CD4-positive, alpha-beta T cell treated with Interleukin-4 for 4 hours (primary cell): ENCODE measurements around the gene ADH7.
"Not testable (repeated sequence)": the region's sequence is repeated elsewhere in the genome, so short reads cannot be mapped to it uniquely, and the experiment has no call there.

Experiments
- DNase-seq: peaks from one replicate; pipeline ENCODE4 v3.0.0-alpha.2; 2020

The ADH7 gene

DNA sequence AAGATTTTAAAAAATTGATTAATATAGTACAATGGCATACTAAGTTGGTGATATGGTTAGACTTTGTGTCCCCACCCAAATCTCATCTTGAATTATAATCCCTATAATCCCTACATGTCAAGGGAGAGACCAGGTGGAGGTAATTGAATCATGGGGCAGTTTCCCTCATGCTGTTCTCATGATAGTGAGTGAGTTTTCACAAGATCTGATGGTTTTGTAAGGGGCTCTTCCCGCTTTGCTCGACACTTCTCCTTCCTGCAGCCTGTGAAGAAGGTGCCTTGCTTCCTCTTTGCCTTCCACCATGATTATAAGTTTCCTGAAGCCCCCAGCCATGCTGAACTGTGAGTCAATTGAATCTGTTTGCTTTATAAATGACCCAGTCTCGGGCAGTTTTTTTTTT lies 20.2 kb downstream of the ADH7 start:
- not testable (repeated sequence) for DNase-seq

DNA sequence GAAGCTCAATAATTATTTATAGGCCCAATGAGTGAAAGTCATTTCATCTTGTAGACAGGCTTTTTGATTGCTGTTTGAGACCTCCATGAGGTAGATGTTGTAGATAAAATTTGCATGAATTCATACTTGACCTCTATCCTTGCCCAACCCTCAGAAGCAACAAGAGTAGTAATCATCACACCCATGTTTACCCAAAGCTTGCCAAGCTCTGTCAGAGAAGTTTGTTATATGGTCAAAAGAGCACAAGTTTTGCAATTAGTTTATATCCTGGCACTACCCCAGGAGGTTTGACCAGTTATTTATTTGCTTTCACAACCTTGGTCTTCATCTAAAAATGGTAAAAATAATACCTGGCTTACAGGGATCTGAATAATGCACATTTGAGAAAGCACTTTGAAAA lies 20.7 kb downstream of the ADH7 start:
- no peak for DNase-seq

DNA sequence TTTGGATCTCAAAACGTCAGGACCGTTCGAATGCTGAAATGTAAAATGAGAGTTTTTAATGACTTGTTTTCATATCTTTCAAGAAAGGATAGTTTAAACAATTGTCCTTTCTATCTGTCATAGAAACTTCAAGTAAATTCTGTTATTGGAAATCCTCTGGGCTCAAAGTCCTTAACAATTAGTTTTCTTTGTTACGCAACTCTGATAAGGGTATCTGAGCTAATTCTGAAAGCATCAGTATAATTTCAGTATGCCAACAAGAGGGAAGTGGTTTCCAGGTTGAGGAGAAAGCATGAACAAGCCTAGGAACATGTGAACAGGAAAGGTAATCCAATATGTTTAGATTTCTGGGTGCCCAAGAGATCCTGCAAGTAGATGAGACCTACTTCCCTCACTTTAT lies 22.0 kb downstream of the ADH7 start:
- DNase-seq, result no peak

DNA sequence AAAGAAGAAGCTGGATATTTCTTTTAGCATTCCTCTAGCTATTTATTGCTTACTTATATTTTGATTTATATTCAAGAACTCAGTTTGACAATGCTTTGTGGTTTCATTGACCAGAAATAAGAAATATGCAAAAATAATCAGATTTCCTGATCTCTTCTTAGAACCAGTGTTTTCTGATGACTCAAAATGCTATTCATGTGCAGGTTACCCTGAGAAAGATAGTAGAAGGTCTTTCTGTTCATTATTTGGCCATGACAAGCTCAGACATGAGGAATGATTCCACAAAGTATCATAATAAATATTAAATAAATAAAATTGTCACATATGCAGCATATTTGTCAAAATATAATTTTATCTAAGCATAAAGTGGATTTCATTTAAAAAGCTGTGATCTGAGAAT lies 24.1 kb downstream of the ADH7 start:
- no peak for DNase-seq

DNA sequence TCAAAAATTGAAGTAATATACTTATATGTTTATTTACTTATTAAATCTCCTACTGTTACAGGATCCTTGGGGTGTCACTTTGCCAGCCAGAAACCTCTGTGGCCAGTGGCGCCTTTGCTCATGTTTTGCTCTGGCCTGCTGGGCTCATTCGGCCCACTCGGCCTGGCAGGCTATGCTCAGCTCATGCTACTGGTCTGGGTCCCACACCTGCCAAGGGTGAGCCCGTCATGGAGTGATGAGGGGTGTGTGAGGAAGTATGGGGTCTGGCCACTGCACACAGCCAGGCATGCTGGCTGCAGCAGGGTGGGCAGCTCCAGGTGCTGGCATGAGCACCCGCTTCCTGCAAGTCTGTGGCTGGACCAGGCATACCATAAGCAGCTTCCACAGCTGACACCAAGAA lies 25.1 kb downstream of the ADH7 start:
- DNase-seq, result no peak

DNA sequence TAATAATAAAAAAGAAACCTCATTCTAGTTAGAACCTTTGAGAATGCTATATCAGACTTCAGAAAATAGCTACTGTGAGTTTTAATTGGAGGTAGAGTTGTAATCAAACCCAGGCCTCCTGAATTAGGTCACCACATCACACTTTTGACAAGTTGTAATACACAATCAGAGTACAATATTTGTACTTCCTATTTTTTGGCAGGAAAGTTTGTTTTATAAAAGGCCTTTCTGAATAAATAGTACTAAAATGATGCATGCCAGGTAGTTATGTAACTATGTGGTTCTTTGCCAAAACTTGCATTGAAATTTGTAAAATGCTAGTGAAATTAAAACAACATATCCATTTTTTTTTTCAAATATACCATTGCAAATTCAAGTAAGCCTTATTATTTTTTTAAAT lies 26.8 kb downstream of the ADH7 start:
- DNase-seq, result no peak

DNA sequence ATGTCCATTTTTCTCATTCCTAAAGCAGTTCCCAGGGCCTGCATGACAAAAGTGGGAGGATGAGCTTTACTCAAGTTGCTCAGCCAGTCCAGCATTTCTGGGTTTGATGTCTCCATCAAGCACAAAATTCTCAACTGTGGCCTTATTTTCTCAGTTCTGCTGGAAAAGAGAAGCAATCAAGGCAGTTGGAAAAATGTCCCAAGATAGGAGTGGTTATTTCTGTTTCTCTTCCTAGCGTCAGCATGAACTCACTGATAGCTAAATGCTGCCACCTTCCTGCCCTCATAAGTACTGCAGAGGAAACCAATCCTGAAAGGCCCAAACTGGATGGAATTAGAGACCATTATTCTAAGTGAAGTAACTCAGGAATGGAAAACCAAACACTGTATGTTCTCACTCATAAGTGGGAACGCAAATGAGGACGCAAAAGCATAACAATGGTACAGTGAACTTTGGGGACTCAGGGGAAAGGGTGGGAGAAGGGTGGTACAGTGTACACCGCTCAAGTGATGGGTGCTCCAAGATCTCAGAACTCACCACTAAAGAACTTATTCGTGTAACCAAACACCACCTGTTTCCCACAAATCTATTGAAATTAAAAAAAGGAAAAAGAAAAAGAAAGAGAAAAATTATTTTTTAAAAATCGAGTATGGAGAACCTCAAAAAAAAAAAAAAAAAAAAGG lies 29.6 kb downstream of the ADH7 start:
- DNase-seq, result peak; percentile 64

DNA sequence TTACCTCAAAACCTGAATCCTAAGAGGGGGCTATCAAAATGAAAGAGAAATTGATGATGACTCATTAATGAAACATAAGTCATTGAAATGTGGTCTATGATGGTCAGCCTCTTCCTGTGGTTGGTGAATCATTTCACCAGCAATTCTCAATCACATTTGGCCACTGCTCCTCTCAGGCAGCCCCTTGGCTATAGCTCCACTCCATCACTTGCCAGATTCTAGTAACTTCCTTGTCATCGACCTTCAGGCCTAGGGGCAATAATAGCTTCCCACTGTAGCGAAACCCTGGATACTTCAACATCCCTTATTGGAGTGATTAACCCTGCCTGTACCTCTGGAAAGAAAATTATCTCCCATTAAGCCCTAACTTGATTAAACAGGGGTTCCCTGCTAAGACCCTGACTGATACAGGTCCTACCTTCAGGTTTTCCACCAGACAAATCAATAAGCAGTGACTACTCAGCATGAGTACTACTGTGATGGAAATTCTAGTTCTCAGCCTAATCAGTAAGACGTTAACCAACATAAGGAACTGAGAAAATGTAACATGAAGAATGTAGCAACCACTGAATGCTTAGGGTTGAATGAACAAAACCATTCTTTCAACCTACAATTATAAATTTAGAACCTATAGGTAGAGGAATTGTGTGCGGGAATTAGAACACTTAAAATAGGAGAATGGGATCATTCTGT lies 30.4 kb downstream of the ADH7 start:
- DNase-seq, result no peak

DNA sequence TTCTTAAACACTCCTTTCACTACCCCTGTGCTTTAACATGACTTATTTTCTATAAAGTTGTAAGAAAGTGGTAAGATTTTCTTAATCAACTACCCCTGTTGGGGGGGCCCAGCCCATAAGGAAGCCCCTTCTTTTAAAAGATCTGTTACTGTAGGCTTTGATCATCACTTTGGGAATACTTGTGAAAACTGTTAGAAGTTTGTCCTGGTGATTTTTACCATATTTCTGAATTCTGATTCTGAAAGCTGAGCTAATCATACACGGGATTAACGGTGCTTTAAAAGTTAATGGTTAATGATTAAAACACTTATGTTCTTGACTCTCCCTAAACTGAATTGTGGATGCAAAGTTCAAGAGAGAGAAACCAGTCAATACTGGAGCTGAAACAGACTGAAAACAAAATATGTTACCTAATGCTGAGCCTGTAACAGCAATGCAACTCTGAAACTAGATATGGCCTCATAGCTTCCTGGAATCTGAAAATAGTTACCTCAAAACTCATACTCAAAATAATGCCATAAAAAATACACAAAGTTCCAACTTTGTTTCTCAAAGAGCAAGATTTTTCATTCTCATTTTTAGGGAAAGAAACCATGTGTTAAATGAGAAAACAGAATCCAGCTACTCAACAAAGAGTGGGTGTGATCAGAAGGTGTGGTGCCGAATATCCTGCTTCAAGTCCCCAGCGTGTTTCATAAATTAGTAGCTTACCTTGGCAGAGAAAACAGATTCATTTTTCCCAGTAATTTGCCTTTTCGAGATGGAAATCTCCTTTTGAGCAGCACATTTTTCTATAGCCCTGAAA lies 31.6 kb downstream of the ADH7 start:
- no peak for DNase-seq

DNA sequence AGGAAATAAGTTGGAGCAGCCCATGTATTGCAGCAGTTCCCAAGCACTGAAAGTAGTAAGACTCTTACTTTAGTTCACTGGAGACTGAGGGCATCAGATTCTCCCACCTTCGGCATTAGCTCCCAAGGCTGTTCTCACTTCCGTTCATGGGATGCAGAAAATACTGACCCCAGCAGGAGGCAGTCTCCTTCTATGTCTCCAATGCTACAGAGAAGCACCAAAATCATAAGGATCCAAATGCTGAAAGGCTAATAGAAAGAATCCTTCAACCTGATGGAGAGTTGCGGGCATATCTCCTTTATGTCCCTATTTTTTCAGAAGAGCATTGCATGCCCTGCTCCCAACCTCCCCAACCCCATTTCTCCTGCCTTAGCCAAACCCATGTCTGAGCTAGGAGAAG lies 32.4 kb downstream of the ADH7 start:
- no peak for DNase-seq

DNA sequence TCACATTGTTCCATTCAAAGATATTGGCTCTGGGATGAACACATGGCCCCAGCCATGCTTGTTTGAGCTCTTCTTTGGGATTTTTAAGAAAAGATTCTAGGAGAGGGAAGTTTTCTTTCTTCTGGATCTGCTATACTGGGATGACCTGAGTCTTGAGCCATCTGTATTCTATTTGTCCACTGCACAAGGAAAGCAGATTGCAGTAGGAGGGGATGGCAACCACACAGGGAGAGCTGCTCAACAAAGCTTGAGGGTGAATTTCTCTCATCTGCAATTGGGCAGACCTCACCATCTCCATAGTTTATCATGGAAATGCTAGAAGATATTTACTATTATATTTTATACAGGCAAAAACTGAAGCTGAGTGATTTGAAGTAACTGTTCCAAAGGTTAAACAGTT lies 34.3 kb downstream of the ADH7 start:
- no peak for DNase-seq

DNA sequence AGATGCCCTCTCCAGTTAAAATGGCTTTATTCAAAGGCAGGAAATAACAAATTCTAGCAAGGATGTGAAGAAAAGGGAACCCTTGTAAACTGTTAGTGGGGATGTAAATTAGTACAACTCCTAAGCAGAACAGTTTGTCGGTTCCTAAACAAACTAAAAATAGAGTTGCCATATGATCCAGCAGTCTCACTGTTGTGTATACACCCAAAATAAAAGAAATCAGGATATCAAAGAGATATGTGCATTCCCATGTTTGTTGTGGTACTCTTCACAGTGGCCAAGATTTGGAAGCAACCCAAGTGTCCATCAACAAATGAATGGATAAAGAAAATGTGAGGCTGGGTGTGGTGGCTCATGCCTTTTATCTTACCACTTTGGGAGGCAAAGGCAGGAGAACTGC lies 36.1 kb downstream of the ADH7 start:
- DNase-seq, result no peak

DNA sequence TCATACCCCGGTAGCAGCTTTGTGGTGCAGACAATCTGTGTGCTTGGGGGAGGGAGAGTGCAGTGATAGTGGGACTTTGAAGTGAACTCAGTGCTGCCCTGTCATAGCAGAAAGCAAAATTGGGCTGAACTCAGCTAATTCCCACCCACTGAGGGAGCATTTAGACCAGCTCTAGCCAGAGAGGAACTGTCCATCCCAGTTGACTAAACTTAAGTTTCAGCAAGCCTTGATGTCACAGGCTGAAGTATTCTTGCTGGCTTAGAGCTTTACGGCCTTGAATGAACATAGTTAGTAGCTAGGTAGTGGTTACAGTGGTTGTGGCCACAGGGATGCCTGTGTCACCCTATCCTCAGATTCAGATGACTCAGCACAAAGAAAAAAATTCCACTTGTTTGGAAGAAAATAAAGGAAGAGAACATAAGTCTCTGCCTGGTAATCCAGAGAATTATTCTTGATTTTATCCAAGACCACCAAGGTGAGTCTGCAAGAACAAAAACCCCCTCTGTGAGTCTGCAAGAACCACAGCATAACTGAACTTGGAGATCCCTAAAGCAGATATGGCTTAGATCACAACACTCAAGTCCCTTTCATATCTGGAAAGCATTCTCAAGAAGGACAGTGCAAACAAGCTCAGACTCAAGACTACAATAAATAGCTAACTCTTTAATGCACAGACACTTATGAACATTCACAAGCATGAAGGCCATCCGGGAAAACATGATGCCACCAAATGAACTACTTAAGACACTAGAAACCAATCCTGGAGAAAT lies 39.4 kb downstream of the ADH7 start:
- DNase-seq, result no peak

DNA sequence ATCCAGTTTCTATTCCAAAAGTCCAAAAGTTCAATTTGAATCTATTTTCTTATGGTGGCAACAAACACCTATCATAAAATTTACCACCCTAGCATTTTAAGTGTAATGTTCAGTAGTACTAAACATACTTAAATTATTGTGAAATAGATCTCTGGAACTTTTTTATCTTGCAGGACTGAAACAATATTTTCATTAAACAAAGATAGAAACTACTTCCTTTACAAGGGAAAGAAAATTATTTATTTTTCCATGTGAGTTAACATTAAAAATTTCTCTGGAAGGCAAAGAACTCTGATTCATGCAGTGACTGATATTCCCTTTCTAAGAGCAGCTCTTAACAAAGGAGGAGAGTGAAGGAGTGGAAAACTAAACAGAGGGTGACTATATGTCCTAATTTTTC lies 40.2 kb downstream of the ADH7 start:
- DNase-seq, result no peak

DNA sequence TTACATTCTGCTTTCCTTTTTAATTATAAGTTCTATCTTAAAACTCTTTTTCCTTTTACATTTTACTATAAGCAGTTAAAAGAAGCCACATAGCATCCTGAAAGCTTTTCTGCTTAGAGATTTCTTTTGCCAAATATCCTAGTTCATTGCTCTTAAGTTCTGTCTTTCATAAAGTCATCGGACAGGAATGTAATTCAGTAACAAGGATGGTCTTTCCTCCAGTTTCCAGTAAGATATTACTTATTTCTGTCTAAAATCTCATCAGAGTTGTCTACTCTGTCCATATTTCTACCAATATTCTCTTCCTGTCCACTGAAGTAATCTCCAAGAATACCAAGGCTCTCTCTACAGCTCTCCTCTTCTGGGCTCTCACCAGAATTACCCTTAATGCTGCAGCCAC lies 45.1 kb downstream of the ADH7 start:
- DNase-seq, result no peak

DNA sequence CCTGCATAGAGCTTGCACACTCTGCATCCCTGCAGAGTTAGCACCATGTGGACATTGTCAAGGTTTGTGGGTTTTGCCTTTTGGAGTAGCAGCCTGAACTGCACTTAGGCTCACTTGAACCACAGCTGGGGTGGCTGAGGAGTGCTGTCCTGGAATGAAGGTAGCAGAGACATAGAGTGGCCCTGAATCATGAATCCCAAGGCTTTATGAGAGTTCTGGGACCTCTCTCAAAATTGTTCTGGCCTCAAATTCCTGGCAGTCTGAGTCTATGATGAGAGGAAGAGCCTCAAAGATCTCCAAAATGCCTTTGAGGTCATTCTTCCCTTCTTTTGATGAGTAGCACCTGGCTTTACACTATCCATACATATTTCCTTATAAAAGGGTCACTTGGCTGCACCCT lies 45.5 kb downstream of the ADH7 start:
- DNase-seq, result no peak

DNA sequence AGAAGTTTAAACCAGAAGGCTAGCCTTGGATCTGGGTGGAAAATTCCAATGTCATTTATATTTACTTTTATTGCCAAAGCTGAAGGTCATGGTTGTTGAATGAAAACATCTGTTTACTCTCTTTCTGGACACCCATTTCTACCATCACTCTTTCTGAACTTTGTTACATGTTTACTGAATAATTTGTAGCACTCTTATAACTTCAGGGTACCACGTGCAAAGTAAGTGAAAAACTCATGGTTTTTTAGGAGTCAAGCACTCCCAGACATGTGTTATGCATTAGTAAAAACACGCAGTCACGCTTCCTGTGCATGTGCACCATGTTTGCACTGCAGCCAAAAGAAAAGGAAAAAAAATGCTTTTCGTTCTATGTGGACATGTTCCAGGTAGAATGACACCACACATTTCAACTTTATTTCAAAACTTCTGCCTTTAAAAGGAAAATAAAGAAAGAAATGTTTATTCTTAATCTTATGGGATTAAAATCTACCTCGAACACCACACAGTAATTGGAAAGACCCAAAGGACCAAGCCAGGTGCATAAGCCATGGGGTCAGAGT lies 51.2 kb downstream of the ADH7 start:
- no peak for DNase-seq

DNA sequence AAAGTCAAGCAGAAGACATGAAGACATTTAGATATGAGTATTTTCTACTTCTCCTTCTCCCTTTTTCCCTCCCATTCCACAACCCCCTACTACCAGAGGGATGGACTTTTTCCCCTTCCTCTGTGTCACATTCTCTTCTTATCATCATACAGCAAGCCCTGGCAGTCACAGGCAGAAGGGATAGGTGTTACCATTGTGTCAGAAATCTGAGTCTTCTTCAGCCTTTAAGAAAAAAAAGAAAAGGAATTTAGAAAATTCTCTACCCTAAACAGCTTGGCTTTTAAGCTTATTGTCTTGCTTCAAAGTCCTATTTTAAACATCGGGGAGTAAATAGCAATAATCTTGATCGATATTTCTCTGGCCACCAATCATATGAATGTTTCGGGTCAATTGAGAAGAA lies 51.7 kb downstream of the ADH7 start:
- DNase-seq, result no peak

DNA sequence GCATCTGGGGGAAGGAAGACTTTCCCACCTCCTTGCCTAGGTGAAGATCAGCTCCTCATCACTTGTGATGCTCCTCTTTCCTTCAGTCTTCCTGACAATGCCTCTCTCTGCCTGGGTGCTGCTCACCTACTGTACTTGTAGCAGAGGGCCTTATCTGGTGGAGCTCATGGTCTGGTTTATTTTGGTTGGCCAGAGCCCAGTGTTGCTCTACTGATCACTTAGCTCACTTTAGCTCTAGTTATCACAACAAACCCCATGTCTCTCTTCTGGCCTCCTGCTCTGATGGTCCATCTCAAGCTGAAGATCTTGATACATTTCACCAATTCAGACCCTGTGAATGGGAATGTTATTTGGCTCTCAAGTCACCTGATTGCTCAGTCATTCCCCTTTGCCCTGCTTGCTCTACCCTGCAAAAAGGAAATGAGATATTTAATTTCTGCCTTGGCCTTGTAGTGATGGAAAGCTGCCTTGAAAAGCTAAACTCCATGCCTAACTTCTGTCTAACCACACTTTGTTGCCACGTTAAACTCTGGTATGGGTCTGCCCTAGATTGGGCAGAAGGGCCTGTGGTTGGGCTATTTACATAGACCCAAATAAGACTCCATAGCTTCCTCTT lies 52.3 kb downstream of the ADH7 start:
- no peak for DNase-seq

DNA sequence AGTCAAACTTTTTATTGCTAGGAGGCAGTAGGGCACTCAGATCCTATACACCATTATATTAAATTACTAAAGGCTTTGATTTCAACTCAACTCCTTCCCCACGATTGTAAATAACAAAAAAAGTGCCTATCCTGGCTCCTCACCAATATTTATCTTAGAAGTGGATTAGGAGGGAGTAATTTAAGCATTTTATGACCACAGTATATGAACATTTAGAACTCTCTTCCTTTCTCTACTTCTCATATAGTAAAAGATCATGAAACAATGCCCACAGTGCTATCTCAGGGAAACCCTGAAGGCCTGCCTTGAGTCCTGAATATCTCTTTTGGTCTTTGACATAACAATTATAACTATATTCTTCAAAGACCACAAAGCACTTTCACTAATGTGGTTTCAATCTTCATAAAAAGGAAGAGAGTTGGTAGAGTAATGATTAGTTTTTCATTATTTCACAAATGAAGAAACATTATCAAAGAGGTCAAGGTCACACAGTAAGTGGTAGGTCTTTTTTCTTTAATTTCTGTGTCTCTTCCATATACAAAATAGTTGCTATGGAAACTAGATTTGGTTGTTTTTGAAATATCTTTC lies 53.5 kb downstream of the ADH7 start:
- DNase-seq, result no peak

DNA sequence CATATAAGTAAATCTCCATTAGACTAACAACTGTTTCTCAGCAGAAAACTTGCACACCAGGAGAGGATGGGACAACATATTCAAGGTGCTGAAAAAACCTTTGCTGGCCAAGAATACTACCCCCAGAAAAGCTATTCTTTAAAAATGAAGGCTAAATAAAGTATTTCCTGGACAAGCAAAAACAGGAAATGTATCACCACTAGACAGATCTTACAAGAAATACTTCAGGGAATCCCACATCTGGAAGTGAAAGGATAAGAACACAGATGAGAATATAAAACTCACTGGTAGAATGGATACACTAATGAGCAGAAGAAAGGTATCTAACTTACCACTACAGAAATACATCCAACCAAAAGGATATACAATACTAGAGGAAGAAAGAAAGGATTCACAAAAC lies 55.6 kb downstream of the ADH7 start:
- DNase-seq, result no peak

DNA sequence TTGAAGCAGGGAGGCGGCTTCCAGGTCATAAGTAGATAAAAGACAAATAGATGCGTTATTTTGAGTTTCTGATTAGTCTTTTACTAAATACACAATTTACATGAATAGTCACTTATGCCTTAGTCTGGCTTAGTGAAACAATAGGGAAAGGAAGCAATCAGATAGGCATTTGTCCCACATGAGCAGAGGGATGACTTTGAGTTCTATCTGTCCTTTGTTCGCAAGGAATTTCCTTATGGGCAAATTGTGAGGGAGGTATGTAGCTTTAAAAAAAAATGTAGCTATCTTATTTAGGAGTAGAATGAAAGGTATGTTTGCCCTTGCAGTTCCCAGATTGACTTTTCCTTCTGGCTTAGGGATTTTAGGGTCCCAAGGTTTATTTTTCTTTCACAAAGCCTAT lies 56.3 kb downstream of the ADH7 start:
- no peak for DNase-seq
